Non-pigmented ciliary epithelial cell (primary cell): ENCODE data around the gene SLC39A11.
"Not testable (repeated sequence)": the region's sequence is repeated elsewhere in the genome, so short reads cannot be mapped to it uniquely, and the experiment has no call there.

ENCODE experiments used
- DNase-seq: peaks from one replicate; pipeline ENCODE4 v3.0.0-alpha.2; 2010; ENCODE audit warnings: low read depth

SLC39A11 gene

DNA sequence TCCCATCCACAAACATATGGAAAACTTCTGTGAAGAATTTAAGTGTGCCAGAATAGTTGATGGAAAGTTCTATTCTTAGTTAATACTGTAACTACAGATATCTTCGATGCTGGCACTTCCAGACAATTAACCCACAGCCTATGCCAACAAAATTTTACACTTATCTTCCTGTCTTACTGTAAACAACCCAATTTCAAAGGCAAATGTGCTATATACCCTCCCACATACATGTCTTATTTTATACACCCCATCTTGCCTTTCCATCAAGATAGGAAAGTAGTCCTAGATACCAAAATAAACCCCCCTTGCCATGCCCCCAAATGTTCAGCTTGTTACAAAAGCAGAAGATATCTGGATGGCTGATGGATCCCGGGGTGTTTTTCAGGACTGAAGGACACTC is 306.3 kb downstream of the SLC39A11 start:
- no peak for DNase-seq

DNA sequence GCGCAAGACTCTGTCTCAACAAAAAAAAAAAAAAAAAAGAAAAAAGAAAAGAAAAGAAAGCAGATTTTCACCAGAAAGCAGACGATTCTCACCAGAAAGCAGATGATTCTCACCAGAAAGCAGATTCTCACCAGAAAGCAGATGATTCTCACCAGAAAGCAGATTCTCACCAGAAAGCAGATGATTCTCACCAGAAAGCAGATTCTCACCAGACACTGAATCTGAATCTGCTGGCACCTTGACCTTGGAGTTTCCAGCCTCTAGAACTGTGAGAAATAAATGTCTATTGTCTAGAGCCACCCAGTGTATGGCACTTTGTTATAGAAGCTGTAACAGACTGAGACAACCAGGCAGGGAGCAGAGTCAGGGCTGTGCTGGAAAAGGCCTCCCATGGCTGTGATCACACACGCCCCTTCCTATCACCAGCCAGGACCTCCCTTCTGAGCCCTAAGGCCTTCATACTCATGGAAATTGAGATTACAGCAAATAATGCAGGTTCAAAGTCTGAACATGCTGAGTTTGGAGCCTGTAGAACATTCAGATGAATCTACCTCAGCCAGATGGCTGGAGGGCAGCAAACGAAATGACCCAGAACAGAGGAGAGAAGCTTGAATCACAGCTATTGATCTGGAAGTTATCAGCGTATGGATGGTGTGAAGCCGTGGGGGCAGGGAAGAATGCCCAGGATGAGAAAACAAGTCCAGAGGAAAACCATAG is 309.3 kb downstream of the SLC39A11 start:
- no peak for DNase-seq

DNA sequence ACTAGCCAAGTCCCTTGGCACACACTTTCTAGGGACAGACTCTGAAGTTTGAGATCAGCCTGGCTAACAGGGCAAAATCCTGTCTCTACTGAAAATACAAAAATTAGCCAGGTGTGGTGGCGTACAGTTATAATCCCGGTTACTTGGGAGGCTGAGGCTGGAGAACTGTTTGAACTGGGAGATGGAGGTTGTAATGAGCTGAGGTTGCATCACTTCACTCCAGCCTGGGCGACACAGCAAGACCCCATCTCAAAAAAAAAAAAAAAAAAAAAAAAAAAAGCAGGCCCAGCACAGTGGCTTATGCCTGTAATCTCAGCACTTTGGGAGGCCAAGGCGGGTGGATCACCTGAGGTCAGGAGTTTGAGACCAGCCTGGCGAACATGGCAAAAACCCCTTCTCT is 310.1 kb downstream of the SLC39A11 start:
- not testable (repeated sequence) for DNase-seq

- no peak for DNase-seq
Observed at GRCh38 chr17:72778169-72779151, 314.0 kb downstream of the SLC39A11 start.

DNA sequence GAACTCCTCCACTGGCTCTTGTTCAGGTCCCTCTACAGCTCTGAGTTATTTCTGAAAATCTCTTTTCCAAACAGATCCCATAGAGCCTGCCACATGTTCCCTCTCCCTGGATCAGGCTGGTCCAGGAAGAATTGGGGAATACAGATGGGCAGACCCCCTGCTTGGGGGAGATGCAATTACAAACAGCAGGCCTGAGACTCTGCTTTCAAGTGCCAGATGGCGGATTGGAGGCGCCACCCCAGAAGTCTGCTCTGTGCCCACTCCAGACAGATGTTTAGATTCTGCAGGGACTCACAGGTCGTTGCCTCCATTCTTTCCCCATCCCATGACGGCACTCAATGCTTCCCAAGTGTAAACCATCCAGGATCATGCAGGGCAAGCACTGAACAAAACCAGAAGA is 316.6 kb downstream of the SLC39A11 start:
- no peak for DNase-seq

DNA sequence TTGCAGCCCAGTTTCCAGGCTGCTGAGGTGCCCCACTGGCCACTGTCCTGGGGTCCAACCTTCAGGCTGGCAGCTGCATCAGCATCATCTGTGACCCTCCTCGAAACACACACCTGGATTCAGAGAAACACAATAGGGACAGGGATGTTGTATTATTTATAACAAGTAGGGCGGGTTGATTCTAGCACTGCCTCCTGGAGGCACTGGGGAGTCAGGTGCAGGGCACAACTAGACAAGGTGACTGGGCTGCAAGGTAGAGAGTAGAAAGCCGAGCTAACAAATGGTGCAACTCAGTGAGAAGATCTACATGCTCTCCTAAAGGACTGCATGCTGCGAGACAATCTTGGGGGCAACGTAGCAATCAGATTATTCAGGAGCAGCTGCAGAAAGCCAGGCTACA is 317.3 kb downstream of the SLC39A11 start:
- no peak for DNase-seq

DNA sequence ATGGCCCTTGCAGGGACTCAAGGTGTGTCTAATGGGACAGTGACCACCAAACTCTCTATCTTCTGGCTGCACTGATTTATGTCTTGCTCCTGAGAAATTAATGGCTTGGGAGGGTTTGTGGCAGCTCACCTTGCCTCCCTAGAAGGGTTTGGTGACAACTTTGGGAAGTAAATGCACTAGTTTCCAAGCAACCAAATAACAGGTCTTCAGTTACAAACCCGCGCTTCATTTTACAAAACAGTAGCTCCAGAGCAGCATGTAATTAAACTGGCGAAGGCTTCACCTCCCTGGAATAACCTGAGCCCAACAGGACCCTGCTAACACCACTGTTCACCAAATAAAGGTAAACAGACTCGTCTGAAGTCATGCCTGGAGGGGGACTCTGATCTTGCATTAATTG is 318.3 kb downstream of the SLC39A11 start:
- DNase-seq = no peak

GRCh38 chr17:72773225-72773624 is 319.3 kb downstream of the SLC39A11 start:
- DNase-seq = not testable (repeated sequence)

DNA sequence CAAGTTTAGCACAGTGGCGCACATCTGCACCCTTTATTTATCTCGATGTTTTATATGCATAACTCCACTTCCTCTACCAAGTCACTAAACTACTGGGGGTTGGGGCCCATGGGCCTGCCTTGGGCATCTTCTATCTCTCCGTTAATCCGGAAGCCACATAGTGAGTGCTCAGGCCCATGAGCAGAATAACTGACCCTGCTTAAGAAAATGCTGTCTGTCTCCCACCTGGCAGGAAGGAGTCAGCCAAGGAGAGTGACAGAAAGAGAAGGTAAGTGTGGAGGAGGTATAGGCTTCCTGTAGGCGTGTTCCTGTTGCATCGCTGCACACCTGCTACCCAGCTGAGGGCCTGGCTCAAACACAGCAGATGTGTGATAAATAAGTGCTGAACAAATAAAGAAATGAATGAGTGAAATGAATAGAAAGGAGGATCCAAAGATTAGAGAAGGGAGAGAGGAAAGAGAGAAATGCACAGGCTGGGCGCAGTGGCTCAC is 320.1 kb downstream of the SLC39A11 start:
- no peak for DNase-seq

- no peak for DNase-seq
Observed at GRCh38 chr17:72771734-72772133, 320.8 kb downstream of the SLC39A11 start.

DNA sequence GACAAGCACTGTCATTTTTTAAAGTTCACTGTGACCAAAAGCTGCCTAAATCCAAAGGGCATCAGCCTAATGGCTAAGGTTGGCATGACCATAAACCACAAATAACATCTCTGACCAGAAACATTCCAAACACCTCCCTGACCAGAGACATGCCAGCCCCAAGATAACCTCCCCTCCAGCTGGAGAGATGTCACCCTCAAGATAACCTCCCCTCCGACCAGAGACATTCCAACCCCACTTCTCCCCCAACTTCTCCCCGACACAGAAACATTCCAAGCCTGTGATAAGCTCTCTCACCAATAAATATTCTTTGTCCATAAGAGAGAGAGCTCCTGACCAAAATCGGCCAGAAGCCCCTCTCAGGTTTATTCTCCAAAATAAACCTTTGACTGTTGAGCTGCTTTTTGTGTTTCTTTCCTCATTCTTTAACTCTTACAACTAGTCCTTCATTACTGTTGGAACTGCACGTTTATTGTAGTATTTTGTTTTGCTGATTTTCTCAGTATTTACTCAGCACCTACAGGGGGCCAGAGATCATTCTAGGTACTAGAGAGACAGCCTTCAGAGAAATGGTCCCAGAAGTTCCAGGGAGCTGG is 325.6 kb downstream of the SLC39A11 start:
- DNase-seq = no peak

DNA sequence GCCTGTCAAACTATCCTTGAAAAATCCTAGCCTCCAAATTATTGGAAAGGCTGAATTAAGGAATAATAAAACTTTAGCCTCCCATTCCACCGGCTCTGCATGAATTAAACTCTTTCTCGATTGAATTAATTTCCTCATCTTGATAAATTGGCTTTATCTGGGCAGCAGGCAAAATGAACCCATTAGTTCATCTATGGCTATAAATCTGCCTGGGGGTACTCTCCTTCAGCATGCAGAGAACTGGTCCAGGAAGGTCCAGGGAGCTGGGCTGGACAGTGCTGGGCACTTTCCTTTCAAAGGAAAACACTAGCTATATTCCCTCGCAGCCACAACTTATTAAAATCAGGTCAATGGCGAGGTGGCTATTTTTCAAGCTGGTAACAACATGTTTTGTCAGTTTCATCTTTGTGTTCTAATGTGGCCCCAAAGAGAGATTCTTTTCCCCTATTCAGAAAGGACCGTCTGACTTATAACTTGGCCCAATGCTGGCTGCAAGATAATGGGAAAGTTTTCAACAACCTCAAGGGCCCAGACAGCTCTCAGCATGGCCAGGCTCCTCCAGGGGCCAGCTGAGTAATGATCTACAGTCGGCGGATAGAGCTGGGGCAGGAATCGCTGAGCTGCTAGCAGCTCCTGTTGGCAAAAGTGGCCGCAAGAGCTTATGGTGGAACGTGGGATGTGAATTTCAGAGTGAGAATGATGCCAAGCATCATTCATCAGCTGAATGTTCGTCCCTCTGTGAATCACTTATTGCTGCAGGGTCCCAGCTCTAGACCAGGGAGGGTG is 326.9 kb downstream of the SLC39A11 start:
- DNase-seq = no peak

- DNase-seq = no peak
Observed at GRCh38 chr17:72764632-72765041, 327.9 kb downstream of the SLC39A11 start.

DNA sequence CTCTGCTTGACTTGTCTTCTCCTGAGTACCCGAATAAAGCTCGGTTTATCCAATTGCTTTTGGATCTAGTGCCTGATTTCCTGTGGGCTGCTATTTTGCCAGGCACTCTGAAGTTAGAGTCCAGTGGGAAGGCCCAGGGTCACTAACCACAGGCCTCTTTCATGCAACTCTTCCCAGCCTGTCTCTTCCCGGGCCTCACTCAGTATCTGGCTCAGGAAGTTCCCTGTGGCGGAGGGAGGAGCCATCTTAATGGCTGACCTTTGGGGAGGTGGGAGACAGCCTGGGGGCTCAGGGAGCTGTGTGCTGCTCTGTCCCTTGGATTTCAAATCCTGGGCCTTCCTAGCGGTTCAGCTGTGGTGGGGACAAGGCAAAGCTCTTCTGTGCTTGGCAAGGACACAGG is 328.5 kb downstream of the SLC39A11 start:
- no peak for DNase-seq

DNA sequence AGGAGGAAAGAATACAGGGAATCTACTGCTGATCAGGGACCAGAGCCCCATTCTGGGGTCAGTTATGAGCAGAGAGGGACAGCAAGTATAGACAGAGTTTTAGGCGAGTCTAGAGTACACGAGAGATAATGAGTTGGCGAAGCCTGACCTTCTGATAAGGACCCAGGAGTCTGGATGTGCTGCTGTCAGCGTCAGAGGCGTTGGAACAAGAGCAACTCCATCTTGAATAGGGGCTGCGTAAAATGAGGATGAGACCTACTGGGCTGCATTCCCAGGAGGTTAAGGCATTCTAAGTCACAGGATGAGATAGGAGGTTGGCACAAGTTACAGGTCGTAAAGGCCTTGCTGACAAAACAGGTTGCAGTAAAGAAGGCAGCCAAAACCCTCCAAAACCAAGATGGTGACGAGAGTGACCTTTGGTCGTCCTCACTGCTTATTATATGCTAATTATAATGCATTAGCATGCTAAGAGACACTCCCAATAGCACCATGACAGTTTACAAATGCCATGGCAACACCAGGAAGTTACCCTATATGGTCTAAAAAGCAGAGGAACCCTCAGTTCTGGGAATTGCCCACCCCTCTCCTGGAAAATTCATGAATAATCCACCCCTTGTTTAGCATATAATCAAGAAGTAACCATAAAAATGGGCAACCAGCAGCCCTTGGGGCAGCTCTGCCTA is 330.5 kb downstream of the SLC39A11 start:
- not testable (repeated sequence) for DNase-seq

DNA sequence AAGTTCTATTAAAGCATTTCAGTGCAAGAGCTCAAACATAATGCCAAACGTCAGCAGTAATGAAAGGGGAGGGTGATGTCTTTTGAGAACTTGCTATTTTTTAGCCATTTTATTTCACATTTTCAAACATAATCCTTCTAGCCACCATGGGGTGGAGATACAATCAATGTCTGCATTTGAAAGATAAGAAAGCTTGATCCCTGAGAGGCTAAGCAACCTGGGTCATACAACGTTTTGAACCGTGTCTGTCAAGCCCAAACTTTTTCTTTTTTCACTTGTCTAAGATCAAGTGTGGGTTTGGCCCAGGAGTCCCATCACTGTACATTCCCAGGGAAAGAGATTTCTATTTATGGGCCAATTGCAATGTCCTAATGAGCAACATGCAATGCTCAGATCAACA is 331.1 kb downstream of the SLC39A11 start:
- no peak for DNase-seq

- no peak for DNase-seq
Observed at GRCh38 chr17:72760368-72760767, 332.1 kb downstream of the SLC39A11 start.

DNA sequence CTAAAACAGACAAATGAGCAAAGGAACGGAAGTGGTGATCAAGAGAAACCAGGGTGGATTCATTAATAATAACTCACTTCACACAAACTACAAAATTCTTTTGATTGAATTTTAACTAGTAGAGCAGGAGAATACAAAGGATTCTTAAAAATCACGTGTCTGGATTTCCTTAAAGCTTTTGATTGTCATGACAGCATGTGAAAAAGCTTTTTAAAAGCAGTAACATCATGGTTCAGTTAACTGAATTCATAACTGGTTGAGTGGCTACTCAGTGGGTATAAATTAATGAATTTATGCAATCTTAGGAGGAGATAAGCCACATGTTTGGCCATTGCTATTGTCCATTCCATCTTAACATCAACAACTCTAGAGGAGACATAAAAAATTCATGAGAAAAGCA is 333.2 kb downstream of the SLC39A11 start:
- DNase-seq = no peak

DNA sequence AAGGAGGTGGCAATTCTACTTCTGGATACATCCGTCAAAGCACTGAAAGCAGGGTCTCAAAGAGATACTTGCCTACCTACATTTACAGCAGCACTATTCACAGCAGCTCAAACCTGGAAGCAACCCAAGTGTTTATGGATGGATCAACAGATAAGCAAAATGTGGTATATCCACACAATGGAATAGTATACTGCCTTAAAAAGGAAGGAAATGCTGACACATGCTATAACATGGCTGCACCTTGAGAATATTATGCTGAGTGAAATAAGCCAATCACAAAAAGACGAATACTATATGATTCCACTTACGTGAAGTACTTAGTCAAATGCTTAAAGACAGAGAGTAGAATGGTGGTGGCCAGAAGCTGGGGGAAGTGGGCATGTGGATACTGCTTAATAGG is 336.2 kb downstream of the SLC39A11 start:
- no peak for DNase-seq

GRCh38 chr17:72754513-72754912 is 338.0 kb downstream of the SLC39A11 start:
- no peak for DNase-seq

DNA sequence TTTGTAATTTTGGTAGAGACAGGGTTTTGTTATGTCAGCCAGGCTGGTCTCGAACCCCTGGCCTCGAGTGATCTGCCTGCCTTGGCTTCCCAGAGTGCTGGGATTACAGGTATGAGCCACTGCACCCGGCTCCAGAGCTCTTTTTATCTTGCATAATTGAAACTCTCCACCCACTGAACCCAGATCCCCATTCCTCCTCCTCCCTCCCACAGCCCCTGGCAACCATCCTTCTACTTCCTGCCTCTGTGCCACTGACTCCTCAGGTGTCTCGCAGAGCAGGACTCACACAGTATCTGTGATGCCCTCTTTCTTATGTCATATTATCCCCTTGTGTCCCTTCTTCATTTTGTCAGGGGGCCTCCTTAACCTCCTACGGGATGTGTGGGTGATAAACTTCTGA is 340.7 kb downstream of the SLC39A11 start:
- no peak for DNase-seq
